HG03095 (cell line): ENCODE measurements around the gene PROC.
"Not testable (repeated sequence)": the region's sequence is repeated elsewhere in the genome, so short reads cannot be mapped to it uniquely, and the experiment has no call there.

Source experiments
- ATAC-seq: cut with Tn5 transposase; IDR thresholded peaks from one replicate; pipeline ENCODE4 v1.9.1; 2021; ENCODE audit warnings: moderate library complexity; ENCODE audit not compliant: unreplicated experiment

Gene PROC

DNA sequence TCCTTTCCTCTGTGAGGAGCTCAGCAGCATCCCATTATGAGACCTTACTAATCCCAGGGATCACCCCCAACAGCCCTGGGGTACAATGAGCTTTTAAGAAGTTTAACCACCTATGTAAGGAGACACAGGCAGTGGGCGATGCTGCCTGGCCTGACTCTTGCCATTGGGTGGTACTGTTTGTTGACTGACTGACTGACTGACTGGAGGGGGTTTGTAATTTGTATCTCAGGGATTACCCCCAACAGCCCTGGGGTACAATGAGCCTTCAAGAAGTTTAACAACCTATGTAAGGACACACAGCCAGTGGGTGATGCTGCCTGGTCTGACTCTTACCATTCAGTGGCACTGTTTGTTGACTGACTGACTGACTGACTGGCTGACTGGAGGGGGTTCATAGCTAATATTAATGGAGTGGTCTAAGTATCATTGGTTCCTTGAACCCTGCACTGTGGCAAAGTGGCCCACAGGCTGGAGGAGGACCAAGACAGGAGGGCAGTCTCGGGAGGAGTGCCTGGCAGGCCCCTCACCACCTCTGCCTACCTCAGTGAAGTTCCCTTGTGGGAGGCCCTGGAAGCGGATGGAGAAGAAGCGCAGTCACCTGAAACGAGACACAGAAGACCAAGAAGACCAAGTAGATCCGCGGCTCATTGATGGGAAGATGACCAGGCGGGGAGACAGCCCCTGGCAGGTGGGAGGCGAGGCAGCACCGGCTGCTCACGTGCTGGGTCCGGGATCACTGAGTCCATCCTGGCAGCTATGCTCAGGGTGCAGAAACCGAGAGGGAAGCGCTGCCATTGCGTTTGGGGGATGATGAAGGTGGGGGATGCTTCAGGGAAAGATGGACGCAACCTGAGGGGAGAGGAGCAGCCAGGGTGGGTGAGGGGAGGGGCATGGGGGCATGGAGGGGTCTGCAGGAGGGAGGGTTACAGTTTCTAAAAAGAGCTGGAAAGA is 7.6 kb downstream of the PROC start:
- ATAC-seq: no peak

DNA sequence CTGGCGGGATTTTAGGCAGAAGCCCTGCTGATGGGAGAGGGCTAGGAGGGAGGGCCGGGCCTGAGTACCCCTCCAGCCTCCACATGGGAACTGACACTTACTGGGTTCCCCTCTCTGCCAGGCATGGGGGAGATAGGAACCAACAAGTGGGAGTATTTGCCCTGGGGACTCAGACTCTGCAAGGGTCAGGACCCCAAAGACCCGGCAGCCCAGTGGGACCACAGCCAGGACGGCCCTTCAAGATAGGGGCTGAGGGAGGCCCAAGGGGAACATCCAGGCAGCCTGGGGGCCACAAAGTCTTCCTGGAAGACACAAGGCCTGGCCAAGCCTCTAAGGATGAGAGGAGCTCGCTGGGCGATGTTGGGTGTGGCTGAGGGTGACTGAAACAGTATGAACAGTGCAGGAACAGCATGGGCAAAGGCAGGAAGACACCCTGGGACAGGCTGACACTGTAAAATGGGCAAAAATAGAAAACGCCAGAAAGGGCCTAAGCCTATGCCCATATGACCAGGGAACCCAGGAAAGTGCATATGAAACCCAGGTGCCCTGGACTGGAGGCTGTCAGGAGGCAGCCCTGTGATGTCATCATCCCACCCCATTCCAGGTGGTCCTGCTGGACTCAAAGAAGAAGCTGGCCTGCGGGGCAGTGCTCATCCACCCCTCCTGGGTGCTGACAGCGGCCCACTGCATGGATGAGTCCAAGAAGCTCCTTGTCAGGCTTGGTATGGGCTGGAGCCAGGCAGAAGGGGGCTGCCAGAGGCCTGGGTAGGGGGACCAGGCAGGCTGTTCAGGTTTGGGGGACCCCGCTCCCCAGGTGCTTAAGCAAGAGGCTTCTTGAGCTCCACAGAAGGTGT is 8.5 kb downstream of the PROC start:
- ATAC-seq: no peak

DNA sequence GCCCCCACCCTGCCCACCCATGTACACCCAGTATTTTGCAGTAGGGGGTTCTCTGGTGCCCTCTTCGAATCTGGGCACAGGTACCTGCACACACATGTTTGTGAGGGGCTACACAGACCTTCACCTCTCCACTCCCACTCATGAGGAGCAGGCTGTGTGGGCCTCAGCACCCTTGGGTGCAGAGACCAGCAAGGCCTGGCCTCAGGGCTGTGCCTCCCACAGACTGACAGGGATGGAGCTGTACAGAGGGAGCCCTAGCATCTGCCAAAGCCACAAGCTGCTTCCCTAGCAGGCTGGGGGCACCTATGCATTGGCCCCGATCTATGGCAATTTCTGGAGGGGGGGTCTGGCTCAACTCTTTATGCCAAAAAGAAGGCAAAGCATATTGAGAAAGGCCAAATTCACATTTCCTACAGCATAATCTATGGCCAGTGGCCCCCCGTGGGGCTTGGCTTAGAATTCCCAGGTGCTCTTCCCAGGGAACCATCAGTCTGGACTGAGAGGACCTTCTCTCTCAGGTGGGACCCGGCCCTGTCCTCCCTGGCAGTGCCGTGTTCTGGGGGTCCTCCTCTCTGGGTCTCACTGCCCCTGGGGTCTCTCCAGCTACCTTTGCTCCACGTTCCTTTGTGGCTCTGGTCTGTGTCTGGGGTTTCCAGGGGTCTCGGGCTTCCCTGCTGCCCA is 9.3 kb downstream of the PROC start:
- no peak for ATAC-seq

DNA sequence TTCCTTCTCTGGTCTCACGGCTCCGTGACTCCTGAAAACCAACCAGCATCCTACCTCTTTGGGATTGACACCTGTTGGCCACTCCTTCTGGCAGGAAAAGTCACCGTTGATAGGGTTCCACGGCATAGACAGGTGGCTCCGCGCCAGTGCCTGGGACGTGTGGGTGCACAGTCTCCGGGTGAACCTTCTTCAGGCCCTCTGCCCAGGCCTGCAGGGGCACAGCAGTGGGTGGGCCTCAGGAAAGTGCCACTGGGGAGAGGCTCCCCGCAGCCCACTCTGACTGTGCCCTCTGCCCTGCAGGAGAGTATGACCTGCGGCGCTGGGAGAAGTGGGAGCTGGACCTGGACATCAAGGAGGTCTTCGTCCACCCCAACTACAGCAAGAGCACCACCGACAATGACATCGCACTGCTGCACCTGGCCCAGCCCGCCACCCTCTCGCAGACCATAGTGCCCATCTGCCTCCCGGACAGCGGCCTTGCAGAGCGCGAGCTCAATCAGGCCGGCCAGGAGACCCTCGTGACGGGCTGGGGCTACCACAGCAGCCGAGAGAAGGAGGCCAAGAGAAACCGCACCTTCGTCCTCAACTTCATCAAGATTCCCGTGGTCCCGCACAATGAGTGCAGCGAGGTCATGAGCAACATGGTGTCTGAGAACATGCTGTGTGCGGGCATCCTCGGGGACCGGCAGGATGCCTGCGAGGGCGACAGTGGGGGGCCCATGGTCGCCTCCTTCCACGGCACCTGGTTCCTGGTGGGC is 10.0 kb downstream of the PROC start:
- no peak for ATAC-seq

DNA sequence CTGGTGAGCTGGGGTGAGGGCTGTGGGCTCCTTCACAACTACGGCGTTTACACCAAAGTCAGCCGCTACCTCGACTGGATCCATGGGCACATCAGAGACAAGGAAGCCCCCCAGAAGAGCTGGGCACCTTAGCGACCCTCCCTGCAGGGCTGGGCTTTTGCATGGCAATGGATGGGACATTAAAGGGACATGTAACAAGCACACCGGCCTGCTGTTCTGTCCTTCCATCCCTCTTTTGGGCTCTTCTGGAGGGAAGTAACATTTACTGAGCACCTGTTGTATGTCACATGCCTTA is 10.5 kb downstream of the PROC start:
- no peak for ATAC-seq

DNA sequence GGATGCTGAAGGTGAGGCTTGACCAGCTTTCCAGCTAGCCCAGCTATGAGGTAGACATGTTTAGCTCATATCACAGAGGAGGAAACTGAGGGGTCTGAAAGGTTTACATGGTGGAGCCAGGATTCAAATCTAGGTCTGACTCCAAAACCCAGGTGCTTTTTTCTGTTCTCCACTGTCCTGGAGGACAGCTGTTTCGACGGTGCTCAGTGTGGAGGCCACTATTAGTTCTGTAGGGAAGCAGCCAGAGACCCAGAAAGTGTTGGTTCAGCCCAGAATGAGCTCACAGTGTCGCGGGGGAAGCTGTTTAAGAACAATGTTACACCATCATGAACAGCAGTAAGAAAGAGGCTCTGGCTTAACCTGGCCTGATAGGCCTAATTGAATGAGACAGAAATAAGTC is 11.1 kb downstream of the PROC start:
- no peak for ATAC-seq

DNA sequence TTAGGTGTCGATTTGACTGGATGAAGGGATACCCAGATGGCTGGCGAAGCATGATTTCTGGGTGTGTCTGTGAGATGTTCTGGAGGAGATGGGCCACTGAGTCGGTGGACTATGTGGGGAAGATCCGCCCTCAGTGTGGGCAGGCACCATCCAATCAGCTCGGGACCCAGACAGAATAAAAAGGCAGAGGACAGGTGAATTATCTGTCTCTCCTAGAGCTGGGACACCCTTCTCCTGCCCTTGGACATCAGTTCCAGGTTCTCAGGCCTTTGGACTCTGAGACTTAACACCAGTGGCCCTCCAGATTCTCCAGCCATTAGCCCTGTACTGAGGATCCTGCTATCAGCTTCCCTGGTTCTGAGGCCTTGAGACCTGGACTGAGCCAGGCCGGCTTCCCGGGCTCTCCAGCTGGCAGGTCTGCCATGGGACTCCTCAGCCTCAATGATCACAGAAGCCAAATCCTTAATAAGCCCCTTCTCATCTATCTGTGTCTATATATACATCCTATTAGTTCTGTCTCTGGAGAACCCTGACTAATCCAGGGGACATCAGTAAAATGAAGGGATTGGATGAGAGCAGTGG is 11.7 kb downstream of the PROC start:
- ATAC-seq: no peak

DNA sequence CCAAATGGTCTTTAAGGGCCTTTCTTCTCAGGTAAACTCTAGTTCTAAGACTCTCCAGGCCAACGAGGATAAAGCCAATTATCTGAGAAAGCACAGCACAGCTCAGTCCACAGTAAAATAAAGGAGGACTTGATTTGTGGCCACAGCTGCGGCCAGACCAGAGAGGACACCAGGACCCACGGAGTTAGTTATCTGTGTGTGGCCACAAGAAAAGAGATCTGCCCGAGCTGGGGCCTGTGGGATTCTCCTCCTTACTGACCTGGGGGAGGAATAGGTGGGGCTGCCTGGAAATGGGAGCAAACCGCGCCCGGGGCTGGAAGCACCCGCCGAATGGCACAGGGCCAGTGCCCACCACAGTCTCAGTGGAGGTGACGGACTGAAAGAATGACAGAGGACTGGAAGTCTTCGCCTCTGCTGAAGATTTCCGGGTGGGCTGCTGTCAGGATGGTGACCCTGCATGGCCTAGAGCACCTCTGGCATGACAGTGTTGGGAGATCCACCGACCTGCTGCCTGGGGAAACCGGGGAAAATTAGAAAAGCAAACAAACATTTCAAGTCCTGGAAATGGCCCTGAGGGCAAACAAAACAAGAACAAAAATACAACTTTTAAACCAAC is 13.3 kb downstream of the PROC start:
- ATAC-seq: no peak

DNA sequence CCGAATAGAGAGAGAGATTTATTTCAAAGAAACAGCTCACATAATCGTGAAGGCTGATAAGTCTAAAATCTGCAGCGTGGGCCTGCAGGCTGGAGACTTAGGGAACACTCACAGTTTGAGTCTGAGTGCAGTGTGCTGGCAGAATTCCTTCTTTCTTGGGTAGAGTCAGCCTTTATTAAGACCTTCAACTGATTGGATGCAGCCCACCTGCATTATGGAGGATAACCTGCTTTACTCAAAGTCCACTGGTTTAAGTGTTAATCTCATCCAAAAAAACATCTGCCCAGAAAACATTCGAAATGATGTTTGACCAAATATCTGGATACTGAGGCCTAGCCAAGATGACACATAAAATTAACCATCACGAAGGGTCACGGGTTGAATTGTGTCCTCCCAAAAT is 16.3 kb downstream of the PROC start:
- ATAC-seq: no peak

DNA sequence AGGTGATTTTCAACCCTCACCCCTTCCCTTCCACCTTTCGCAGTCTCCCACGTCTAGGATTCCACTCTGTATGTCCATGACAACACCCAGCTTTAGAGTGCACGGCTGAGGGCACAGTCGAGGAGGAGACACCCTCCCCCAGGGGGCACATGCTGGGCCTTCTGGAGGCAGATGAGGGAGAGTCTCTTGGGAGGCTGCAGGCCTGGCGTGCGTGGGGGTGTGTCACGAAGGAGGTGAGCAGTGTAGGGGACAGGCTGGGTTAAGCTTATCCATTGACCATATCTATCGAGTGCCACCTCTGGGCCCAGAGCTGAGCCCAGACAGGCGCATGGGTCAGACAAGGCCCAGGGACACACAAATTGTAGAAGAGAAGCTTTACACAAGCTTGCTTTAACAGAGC is 18.8 kb downstream of the PROC start:
- no peak for ATAC-seq

DNA sequence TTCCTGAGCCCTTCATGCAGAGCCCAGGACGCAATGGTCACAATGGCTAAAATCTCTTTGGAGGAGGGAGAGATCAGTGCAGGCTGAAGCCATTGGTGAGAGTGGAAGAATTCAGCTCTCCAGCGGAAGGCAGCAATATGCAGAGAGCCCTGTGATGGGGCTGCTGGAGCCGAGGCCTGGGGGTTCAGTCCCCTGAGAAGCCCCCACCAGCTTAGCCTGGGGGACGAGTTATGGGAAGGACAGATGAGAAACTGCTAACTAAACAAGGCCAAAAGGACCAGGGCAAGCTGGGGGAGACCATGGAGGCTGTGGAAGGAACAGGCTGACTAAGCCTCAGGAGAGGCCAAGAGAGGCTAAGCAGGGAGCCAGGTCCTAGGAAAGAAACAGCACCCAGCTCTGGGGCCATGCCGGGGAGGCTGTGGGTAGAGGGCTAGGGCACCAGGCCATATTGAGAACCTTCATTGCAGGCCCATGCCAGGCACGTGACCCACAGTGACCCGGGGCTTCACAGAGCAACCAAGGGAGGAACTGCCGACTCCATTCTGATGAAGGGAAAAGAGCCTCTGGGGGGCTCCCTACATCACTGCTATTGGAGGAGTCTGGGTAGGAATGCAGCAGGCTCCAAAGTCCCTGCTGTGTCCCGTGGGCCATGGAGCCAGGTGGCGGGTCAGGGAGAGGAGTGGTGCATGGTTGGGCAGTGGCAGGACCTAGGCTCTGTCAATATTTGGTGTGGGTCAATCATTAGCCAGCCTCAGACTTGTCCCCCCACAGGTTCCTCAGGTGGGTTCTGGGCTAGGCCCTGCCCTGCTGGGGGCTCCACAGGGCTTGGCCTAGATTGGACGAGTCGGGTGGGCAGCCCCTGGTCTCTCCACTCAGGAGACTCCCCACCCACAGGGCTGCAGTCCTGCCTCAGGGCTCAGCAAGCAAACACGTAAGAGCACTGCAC is 19.8 kb downstream of the PROC start:
- ATAC-seq: no peak

DNA sequence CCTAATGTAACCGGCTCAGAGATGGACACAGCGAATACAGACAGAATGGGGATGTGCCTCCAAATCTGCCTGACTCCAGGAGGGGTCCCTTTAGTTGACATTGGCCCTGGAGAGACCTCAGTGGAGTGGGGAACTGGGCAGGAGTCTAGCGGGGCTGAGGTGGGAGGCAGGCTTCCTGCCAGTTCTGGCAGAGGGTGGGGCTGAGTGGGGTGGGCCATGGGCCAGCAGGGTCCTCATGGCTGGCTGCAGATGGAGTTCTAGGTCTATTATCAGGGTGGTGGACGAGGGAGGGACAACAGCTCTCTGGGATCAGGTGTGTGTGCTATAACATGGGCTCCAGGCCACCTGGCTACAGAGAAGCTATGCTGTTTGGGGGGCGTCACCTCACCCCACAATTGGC is 21.1 kb downstream of the PROC start:
- ATAC-seq: no peak

DNA sequence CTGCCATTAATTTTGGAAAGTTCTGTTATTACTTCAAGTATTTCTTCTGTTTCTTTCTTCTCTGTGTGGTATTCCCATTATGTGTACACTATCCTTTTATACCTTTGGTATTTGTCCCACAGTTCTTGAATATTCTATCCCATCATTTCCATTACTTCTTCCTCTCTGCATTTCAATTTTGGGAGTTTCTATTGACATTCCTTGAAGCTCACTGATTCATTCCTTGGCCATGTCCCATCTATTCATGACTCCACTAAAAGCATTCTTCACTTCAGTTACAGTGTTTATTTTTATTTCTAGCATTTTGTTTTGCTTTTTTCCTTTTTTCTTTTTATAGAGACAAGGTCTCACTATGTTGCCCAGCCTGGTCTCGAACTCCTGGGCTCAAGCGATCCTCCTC is 30.3 kb downstream of the PROC start:
- no peak for ATAC-seq

DNA sequence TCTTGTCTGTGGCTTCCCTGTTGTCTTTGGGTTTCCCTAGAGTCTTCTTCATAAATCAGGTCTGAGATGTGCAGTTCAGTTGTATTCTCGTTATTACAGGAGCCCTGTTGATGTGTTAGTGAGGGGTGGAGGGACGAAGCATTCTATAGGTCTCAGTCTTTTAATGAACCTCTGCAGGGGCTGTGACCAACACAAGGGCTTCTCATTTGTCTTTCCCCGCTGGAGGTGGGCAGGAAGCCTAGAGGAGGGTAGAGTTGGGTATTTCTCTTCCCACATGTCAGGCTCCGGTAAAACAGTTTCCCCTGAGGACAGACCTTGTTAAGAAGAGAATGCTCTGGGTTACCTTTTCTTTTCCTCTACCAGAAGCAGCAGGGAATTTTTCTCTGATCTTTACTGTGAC is 31.2 kb downstream of the PROC start:
- no peak for ATAC-seq

DNA sequence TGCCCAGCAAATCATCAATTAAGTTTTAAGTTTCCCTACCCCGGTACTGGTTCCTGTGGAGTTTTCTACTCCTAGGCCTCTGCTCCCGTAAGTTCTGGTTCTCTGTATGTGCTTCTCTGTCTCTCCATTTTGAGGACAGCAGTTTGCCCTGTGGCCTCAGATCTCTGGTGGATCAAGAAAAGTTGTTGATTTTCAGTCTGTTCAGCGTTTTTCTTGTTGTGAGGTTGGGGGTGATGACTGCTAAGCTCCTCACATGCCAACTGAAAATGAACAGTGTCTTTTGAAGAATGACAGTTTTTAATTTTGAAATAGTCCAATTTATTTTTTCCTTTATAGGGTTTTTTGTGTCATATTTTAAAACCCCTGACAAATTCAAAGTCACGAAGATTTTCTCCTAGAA is 31.7 kb downstream of the PROC start:
- ATAC-seq: no peak

DNA sequence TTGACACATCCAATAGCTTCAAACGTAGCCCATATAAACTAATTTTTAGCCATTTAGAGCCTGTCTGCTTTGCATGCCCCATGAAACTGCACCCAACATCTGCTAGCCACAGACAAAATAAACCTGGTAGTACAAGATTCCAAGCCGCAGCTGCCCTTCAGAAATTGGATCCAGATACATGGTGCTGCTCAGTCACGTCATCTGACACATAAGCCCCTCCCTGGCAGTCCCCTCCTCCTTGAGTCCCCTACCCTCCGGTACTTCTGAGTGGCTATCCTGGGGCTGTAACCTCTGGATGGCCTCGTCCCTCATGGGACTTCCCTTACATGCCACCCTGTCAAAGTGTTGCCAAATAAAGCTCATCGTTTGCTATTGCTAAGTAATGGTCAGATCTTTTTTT is 33.8 kb downstream of the PROC start:
- no peak for ATAC-seq

DNA sequence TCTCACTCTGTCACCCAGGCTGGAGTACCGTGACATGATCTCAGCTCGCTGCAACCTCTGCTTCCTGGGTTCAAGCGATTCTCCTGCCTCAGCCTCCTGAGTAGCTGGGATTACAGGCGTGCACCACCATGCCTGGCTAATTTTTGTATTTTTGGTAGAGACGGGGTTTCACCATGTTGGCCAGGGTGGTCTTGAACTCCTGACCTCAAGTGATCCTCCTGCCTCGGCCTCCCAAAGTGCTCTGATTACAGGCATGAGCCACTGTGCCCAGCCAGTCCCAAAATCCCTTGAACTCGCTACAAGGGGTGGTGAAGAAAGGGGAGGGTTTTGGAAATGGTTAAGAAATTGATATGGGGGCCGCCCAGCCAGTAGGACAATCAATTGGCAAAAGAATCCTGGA is 34.2 kb downstream of the PROC start:
- not testable (repeated sequence) for ATAC-seq

DNA sequence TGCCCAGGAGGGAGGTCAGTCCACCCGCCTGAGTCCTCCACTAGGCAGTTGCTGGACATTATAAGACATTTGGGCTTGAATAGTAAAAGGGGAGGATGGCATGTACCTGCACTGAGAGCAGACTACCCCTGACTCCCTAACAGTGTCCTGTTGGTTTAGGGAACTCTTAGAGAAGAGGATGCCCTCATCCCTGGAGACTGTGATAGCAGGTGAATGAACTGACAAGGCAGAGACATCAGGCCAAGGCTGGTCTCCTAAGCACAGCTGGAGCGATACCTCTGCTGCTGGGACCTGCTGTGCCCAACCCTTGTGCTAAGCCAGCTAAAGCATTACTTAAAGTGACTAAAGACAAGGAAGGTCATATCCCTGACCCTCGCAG is 34.8 kb downstream of the PROC start:
- ATAC-seq: no peak
